ENCODE data around the gene FEV.
A peak's percentile ranks its signal among the peaks of the same experiment; 100 is the strongest.

Gene FEV

GRCh38 chr2:219016721-219017120, 31.7 kb upstream of the FEV start:
- DNase-seq, result no peak

- no peak for DNase-seq
Observed at GRCh38 chr2:219010873-219011272, 25.9 kb upstream of the FEV start.

GRCh38 chr2:219010162-219010756, 25.3 kb upstream of the FEV start:
- no peak for DNase-seq

- no peak for DNase-seq
Observed at GRCh38 chr2:219009294-219009693, 24.3 kb upstream of the FEV start.

- no peak for DNase-seq
Observed at GRCh38 chr2:219003979-219004378, 19.0 kb upstream of the FEV start.

- no peak for DNase-seq
Observed at GRCh38 chr2:219003267-219003634, 18.3 kb upstream of the FEV start.

- DNase-seq, result no peak
Observed at GRCh38 chr2:219002395-219003266, 17.6 kb upstream of the FEV start.

- DNase-seq, result no peak
Observed at GRCh38 chr2:219001577-219002394, 16.8 kb upstream of the FEV start.

- no peak for DNase-seq
Observed at GRCh38 chr2:219001100-219001576, 16.2 kb upstream of the FEV start.

- no peak for DNase-seq
Observed at GRCh38 chr2:219000569-219000960, 15.6 kb upstream of the FEV start.

GRCh38 chr2:218999881-219000568, 15.0 kb upstream of the FEV start:
- DNase-seq, result no peak

- no peak for DNase-seq
Observed at GRCh38 chr2:218999021-218999880, 14.3 kb upstream of the FEV start.

- no peak for DNase-seq
Observed at GRCh38 chr2:218998414-218999002, 13.5 kb upstream of the FEV start.

- DNase-seq, result no peak
Observed at GRCh38 chr2:218997731-218998130, 12.7 kb upstream of the FEV start.

- DNase-seq, result no peak
Observed at GRCh38 chr2:218996937-218997336, 12.0 kb upstream of the FEV start.

- peak; percentile 69 for DNase-seq
Observed at GRCh38 chr2:218995972-218996711, 11.2 kb upstream of the FEV start.

- no peak for DNase-seq
Observed at GRCh38 chr2:218995561-218995960, 10.6 kb upstream of the FEV start.

- no peak for DNase-seq
Observed at GRCh38 chr2:218993345-218994315, 8.6 kb upstream of the FEV start, which contains the start of gene CRYBA2. TSS of gene CRYBA2 (minus strand) at chr2:218993422. CDS start at chr2:218993176, 246 bp downstream.

- no peak for DNase-seq
Observed at GRCh38 chr2:218992703-218993344, 7.8 kb upstream of the FEV start.

All from CD4-positive, alpha-beta T cell treated with Interferon gamma for 1 hour (primary cell).